Measurements from ENCODE around the gene ASB6.

ASB6 gene, protein sequence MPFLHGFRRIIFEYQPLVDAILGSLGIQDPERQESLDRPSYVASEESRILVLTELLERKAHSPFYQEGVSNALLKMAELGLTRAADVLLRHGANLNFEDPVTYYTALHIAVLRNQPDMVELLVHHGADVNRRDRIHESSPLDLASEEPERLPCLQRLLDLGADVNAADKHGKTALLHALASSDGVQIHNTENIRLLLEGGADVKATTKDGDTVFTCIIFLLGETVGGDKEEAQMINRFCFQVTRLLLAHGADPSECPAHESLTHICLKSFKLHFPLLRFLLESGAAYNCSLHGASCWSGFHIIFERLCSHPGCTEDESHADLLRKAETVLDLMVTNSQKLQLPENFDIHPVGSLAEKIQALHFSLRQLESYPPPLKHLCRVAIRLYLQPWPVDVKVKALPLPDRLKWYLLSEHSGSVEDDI

DNA sequence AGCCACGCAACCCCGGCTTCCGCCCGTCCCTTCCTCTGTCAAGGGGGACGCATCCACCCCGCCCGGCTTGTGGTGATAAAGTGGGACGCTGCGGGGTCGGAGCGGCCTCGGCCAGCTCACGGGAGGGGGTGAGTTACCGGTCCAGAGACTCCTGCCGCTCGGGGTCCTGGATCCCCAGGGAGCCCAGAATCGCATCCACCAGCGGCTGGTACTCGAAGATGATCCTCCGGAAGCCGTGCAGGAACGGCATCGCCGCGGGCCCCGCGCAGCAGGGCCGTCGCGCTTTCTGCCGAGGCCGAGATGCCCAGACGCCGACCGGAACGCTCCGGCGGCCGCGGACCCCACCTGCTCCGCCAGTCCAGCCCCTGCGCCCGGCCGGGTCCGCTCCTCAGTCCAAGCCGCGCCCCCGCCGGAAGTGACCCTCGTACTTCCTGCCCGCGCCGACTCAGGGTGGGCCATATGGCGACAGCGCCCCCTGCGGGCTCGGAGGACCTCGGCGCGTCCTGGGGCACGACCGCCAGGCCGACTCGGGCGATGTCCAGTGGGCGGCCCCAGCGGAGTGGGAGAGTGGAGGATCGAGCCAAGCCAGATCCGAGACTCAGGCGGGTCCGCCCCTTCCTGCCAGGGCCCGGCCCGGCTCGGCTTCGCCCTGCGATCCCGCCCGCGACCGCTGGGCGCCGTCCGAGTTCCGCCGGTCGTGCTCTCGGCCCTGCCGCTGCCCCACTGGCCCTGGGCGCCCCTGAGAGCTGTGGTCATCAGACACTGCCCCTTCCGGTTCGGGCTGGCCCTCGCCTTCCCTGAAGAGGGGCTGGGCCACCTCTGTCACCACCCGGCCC is at the start of gene ASB6:
ASB6 (minus strand) TSS at position 402 of the 836 bp plus-strand sequence; CDS start at position 250, 152 bp downstream.
- peak; percentile 97 for DNase-seq (ENCODE audit: low spot score)

DNA sequence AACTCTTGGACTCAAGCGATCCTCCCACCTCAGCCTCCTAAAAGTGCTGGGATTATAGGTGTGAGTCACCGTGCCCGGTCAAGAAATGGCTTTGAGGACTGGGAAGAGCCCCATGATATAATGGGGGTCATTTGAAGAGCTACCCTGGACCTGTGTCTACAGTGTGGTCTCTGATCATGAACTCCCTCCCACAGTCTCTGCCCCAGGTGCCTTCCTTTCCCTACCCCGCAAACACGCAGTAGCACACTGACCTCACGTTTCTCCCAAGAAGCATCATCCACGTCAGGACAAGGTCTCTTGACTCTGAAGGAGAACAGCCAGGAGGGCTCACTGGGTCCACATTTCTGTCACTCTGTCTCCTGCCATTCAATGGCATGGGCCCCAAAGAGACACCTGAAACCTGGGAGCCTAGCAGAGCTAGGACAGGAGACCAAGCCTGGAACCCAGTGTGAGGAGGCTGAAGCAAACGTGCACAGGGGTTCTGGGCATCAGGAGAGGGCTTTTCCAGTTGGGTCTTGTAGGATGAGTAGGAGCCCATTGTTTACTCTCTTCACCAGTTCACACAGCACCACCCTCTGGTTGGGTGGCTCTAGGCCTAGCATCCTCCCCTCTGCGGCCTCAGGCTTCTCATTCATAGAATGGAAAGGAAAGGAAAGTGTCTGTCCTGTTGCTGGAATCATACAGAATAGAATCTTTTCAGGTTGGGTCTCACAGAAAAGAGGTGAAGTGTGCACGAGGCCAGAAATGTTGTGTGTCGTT is 46.5 kb upstream of the ASB6 start:
- DNase-seq (ENCODE audit: low spot score): no peak

DNA sequence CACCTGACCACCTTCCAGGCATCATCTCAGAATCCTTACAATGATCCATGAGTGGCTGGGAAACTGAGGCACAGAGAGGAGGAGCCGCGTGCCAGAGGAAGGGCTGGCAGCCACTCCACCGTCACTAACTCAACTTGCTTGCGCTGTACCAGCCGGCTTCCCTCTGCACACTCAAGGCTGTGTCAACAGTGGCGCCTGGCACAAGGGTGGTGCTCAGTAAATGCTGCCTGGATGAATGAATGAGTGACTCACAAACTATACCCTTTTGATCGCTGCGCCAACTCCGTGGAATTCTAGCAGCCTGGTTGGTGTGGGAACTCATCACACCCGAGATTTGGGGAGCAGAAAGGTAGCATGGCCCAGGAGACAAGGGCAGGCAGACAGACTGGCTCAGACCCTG is 45.4 kb upstream of the ASB6 start:
- no peak for DNase-seq (ENCODE audit: low spot score)

DNA sequence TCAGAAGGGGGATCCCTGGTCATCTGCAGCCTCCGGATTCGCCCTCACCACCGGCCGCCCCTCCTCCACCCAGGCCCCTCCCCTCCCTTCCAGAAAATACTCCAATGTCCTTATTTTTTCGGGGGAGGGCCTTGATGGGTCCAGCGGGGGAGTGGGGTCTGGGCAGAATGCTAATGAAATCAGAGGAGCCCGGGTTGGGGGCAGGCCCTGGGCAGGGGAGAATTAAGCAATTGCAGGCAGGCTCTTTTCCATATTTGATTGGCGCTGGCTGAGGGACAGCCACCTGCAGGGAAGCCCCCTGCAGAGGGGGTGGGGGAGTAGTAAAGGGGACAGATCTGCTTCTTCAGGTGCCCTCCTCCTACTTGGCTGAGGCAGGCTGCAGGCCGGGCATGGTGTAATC is 44.8 kb upstream of the ASB6 start:
- no peak for DNase-seq (ENCODE audit: low spot score)

DNA sequence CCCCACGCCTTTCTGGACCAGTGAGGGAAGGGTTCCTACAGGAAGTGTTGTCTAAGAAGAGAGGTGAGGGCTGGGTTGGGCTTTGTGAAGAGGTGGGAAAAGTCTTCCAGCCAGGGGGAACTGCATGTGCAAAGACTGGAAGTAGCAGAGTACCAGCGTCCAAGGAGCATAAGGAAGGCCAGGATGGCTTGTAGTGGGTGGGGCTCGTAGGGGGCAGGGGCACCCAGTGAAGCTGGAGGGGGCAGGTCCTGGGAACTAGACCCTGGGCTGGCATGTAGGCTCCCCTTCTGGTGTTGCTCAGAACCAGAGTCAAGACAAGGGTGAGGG is 43.9 kb upstream of the ASB6 start:
- DNase-seq (ENCODE audit: low spot score): no peak

DNA sequence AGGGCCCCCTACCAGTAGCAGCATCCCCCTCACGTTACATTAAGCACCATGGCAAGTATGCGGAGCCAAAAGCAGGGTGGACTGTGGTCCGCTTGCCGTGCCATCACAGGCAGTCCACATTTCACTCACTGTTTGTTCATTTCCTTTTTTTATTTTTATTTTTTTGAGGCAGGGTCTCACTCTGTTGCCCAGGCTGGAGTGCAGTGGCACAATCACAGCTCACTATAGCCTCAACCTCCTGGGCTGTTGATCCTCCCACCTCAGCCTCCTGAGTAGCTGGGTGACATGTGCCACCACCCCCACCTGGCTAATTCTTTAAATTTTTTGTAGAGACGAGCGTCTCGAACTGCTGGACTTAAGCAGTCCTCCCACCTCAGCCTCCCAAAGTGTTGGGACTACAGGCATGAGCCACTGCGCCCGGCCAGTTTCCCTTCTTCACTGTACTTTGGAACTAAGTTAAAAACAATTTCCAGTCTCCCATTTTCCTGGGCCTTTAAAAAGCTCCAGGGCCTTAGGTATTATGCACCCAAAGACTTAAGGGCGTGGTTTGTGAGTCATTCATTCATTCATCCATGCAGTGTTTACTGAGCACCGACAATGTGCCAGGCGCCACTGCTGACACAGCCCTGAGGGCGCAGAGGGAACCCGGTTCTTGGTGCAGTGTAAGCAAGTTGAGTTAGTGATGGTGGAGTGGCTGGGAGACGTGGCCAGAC is 43.4 kb upstream of the ASB6 start:
- no peak for DNase-seq (ENCODE audit: low spot score)

DNA sequence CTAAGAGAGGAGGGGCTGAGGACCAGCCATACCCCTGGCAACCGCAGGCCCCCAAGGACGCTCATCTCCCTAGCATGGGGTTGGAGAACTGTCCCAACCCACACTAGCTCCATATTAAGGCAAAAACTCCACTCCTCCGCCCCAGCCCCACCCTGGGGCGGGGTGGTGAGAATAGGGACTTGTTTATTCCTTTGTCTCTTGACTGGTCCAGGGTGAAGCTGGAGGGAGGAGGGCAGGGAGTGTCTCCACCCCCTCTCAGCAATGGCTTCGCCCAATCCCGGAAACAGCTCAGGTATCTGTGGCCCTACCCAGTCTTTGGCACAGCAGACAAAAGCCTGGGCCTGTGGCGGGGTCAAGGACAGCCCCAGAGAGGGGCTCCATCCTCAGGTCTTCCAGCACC is 40.4 kb upstream of the ASB6 start:
- DNase-seq (ENCODE audit: low spot score): no peak

DNA sequence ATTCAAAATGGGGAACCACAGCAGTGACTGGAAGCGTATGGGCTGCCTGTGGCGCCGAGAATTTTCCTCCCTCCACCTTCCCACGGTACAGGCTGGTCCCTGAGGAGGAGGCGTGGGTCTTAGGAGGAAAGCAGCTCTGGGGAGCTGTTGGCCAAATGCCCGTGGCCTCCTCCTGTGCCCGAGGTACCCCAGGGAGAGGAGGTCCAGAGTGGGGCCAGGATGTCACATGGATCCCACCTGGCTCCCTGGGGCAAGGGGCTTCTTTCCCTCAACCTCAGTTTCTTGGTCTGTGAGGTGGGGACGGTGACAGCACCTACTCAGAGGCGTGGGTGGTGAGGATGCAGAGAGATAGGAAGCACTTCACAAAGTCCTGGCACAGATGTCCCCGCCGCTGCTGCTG is 40.0 kb upstream of the ASB6 start:
- DNase-seq (ENCODE audit: low spot score): no peak

DNA sequence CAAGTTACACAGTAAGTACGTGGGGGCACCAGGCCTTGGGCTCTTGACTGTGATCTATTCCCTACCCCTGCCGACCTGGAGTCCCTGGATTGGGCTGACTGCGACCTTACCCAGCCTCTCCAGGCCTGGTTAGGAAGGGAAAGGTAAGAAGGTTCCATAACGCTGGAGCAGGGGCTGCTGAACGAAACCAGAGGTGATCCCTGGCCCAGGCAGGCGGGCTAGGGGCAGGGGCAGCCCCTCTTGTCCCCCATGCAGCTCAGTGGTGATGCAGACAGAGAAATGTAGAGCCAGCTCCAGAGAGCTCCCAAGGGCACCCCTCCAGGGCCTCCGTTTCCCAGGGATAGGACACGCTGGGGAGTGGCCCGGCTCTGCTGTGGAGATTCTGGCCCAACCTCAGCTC is 37.6 kb upstream of the ASB6 start:
- DNase-seq (ENCODE audit: low spot score): no peak

DNA sequence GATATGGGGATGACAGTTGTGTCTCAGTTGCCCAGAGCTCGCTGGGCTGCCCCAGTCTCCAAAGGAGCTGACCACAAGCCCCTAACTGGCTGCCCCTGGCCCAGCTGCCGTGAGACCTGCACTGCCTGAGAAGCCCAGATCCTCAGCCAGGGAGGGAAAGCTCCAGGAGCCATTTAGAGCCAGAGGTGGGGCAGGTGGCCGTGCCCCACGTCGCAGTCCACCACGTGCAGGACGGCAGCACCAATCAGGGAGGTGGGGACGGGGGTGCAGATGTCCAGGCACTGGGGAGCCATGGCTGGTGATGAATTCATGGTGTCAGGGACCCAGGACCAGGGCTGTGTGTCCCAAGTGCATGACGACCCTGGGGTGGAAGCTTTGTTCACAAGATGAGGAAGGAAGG is 36.9 kb upstream of the ASB6 start:
- DNase-seq (ENCODE audit: low spot score): no peak

DNA sequence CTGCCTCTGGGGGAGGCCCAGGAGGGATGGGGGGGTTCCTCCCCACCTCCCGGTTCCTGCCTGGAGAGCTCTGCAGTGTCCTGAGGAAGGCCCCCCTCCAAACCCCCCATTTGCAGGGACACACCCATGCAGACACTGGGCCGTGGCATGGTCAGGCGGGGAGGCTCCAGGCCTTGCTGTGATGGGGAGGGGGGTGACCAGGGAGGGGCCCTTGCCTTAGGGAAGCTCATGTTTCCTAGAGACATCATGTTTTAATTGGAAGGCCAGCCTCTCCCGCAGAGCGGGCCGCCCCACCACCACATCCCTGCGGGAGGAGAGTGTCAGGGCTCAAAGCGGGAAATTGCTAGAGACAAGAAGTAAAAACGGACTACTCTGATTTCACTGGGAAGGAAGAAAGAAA is 35.5 kb upstream of the ASB6 start:
- DNase-seq (ENCODE audit: low spot score): no peak

DNA sequence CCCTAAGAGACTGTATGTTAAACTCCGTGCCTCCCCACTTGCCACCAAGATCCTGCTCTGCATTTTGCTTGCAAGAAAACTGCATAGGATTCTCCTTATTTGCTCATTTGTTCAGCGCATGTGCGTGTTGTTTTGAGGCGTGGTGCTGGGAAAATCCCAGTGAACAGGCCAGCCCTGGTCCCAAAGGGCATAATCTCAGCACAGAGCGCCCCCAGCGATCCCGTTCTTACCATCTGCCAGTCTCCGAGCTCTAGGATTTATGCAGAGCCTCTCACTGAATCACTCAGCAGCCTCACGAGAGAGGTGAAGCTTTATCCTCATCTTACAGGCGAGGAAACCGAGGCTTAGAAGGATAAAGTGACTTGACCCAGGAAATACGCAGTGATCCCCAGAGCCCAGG is 35.0 kb upstream of the ASB6 start:
- DNase-seq (ENCODE audit: low spot score): peak; percentile 92

DNA sequence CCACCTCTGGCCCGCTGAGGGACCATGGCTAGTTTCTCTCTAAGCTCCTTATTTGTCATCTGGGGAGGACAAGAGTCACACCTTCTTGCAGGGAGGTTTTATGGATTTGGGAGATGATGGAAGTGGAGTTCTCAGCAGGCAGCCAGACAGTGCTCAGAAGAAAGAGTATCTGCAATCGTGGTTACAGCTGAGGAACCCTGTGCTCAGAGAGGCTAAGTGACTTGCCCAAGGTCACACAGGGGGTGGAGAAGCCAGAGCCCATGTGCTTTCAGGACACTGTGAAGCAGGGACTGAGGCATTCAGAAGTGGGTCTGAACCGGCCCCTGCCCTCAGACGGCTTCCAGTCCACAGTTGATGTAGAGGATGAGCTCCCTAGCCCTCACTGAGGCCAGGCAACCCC is 34.3 kb upstream of the ASB6 start:
- DNase-seq (ENCODE audit: low spot score): no peak

DNA sequence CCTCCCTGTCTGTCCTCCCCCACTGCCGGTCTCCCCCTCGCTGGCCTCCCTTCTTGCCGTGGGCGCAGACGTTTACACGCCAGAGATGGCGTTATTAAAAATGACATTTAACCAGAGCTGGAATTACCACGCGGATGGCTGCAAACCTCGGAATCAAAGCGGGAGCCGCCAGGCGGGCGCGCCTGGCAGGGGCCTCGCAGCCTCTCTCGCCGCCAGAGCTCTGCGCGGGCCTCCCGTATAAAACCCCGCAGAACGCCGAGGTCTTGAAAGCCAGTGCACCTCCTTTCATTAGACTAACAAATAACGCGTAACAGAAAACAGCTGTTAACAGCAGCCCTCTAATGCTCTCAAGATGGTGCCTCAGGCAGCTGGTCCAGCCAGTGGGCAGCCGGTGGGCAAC is 33.7 kb upstream of the ASB6 start:
- no peak for DNase-seq (ENCODE audit: low spot score)

DNA sequence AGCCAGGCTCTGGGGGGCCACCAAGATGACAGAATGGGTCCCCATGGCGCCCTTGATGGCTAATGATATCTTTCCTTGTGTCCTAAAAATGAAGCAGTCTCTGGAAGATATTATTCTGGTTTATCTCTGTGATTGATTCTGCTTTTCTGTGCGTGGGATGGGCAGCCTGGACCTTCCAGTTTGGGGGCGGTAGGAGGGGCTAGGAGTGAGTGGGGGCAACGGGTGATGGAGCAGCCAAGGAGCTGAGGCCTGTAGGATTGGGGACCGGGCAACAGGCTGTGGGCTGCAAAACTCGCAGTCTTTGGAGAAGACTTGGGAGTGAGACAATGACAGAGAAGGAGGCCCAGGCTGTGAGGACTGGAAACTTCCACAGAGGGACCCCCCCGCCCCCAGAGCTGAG is 32.3 kb upstream of the ASB6 start:
- DNase-seq (ENCODE audit: low spot score): no peak

DNA sequence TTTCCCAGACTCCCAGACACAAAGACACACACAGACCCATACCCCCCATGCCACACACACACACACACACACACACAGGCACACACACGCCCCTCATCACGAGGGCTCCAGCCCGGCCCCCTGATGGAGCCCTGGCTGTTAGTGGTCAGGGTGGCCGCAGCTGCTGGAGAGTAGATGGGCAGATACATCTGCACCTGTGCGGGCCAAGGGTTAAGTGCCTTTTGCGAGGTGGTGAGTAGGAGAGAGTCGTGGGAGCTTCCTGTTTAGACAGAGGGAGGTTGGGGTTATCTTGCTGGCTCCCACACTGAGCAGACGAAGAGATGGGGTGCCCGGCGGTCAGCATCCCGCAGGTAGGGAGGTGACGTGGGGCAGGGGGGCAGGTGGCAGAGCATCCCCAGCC is 31.7 kb upstream of the ASB6 start:
- no peak for DNase-seq (ENCODE audit: low spot score)

DNA sequence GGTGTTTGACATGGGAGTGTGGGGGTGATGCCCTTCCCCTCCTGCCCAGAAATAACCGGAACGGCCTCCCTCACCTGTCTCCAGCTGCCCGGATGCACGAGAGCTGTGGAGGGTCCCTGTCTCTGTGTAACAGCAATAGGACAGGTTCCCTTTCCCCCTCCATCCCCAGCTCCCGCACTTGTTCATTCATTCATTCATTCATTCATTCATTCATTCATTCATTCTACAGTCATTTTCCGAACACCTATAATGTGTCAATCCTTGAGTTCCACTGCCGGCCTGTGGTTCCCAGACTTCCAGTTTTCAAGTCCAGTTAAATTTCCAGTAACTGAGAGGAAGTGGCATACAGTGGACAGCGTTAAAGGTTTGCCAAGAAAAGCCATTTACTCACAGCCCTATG is 30.8 kb upstream of the ASB6 start:
- no peak for DNase-seq (ENCODE audit: low spot score)

DNA sequence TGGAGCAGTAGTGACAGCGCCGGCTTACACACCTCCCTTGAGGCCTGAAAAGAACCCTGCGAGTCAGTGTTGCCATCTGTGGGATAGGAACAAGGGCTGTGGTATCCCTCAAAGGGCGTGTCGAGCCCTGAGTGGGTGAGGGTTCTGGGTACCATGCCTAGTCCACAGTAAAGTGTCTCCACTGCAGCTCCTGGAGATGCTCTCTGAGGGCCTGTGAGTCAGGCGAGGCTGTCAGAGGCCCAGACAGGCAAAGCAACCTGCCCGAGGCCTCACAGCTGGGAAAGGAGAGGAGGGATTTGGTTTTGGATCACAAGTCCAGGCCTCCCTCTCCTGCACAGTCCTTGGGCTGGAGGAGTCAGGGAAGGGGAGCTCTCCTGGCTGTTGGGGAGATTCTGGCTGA is 29.6 kb upstream of the ASB6 start:
- no peak for DNase-seq (ENCODE audit: low spot score)

DNA sequence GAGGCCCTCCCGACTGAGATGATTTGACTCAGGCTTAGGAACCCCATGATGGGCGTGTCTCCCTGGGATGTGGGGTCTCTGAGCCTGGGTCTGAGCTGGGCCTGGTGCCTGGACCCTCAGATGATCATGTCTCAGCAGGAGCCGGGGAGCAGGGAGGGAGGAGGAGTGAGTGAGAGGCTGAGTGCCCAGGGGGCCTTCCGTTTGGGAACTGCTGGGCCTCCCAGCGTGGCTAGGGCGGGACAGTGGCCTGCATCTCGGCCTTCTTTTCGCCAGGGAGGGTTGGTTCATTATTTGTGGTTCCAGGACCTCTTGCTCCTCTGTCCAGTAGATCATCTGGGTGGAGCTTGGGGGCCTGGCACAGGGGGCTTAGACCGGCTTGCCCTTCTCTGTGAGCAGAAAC is 29.1 kb upstream of the ASB6 start:
- DNase-seq (ENCODE audit: low spot score): no peak

DNA sequence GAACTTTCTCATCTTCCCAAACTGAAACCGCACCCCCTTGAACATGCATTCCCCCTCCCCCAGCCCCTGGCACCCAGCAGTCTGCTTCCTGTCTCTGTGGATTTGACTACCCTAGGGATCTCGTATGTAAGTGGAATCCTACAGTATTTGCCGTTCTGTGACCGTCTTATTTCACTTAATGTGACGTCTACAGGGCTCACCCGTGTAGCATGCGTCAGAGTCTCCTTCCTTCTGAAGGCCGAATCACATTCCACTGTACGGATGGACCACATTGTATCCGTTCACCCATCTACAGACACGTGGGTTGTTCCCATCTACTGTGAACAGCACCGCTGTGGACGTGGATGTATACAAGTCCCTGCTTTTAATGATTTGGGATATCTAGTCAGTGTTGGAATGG is 28.0 kb upstream of the ASB6 start:
- DNase-seq (ENCODE audit: low spot score): no peak

DNA sequence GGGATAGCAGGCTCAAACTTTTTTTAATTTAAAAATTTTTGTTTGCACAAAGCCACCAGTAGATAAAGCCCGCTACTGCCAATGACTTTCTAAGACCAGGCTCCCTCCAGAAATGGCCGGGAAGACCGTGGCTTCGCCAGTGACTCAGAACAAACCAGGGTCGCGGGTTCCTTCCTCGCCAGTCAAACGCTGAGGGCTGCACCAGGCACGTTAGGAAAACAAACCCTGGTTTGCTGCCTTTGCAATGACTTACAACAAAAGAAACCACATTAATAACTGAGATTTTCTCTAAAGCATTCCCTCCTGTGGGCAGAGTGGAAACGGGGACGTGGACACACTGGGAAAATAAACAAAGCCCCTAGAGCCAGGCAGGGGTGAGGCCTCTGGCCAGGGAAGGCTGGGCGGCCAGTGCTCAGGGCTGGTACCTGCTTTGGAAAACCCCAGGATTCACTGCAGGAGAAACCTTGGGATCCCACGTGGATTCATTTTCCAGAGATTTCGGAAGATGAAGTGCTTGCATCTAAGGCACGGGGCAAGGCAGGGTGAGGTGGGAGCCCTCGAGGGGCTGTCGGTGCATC is 27.3 kb upstream of the ASB6 start:
- DNase-seq (ENCODE audit: low spot score): no peak

DNA sequence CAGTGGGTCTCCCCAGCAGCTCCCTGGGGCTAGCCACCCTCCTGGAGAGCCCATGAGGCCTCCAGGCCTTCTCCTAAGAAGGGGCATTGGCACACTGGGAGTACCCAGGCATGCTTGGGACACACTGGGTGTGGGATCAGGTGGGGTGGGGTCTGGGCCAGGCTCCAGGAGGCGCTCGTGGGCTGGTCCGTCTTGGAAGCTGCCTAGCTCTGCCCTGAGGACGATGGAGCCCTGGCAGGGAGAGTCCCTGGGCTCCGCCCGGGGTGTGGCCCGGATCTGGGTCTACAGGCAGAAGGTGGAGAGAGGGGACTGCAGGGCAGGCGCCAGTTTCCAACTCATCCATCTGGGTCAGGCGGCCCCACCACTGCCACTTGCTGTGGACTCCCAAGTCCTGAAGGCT is 25.9 kb upstream of the ASB6 start:
- no peak for DNase-seq (ENCODE audit: low spot score)

Data from D341Med (cell line).